WTC11 (cell line): ENCODE results near the gene TRIP12. TPM values are rescaled to one million over a fixed set of nuclear protein-coding genes. Genes with fewer than 3 reads are reported as not detected.

Experiments
- ATAC-seq: fragments of 200-7000 bp; cut with Tn5 transposase; 2 replicates; pipeline ENCODE4 v1.10.0; 2021; ENCODE audit warnings: mild to moderate bottlenecking, moderate library complexity
- CTCF ChIA-PET: fragments of 300-600 bp; sonication (Branson Sonifier 250); formaldehyde crosslinking; loops from one replicate; lab custom pipeline; 2021; ENCODE audit warnings: antibody characterized with exemption; lab: Charles Lee
- POLR2A ChIA-PET: fragments of 350-600 bp; sonication (Branson Sonifier 250); formaldehyde crosslinking; loops from one replicate; lab custom pipeline; 2021; ENCODE audit warnings: antibody characterized with exemption; lab: Charles Lee
- DNase-seq: peaks from one replicate; pipeline ENCODE4 v3.0.0; 2021; ENCODE audit warnings: low spot score
- H3K27ac Mint-ChIP-seq: 2 replicates; pipeline ENCODE4 v1.8.0; 2021; ENCODE audit warnings: mixed read lengths
- H3K27me3 Mint-ChIP-seq: 2 replicates; pipeline ENCODE4 v1.8.0; 2021; ENCODE audit warnings: low read depth, mild to moderate bottlenecking, moderate library complexity, mixed read lengths
- H3K36me3 Mint-ChIP-seq: 2 replicates; pipeline ENCODE4 v1.8.0; 2021; ENCODE audit warnings: mixed read lengths
- H3K4me1 Mint-ChIP-seq: 2 replicates; pipeline ENCODE4 v1.8.0; 2022; ENCODE audit warnings: mixed read lengths
- H3K4me3 Mint-ChIP-seq: 2 replicates; pipeline ENCODE4 v1.8.0; 2021; ENCODE audit warnings: mild to moderate bottlenecking, moderate library complexity, mixed read lengths
- H3K9me3 Mint-ChIP-seq: 2 replicates; pipeline ENCODE4 v1.8.0; 2021; ENCODE audit warnings: mixed read lengths
- ARID4B ChIP-seq: sonication (generic); formaldehyde crosslinking; IDR thresholded peaks from 2 replicates; pipeline ENCODE4 v1.8.0; 2023; ENCODE audit warnings: missing genetic modification reagents, mild to moderate bottlenecking, borderline replicate concordance
- GTF2I ChIP-seq: fragments of 250-450 bp; sonication (Bioruptor Pico); conservative IDR thresholded peaks from 2 replicates; pipeline ENCODE4 v1.4.0; 2021; ENCODE audit warnings: mild to moderate bottlenecking
- MYBL2 ChIP-seq: sonication (generic); formaldehyde crosslinking; IDR thresholded peaks from 2 replicates; pipeline ENCODE4 v1.8.1; 2023; ENCODE audit warnings: mild to moderate bottlenecking, moderate library complexity, missing genetic modification reagents
- NFE2L1 ChIP-seq: sonication (generic); formaldehyde crosslinking; IDR thresholded peaks from 2 replicates; pipeline ENCODE4 v1.8.1; 2023; ENCODE audit warnings: missing genetic modification reagents
- NFYB ChIP-seq: sonication (generic); formaldehyde crosslinking; conservative IDR thresholded peaks from 2 replicates; pipeline ENCODE4 v1.8.0; 2022; ENCODE audit warnings: low read depth, missing genetic modification reagents
- PRDM15 ChIP-seq: sonication (generic); formaldehyde crosslinking; IDR thresholded peaks from 2 replicates; pipeline ENCODE4 v1.8.0; 2022; ENCODE audit warnings: missing genetic modification reagents
- ZNF671 ChIP-seq: fragments of 250-450 bp; sonication (Bioruptor Pico); IDR thresholded peaks from 2 replicates; pipeline ENCODE4 v1.8.0; 2021; ENCODE audit warnings: mild to moderate bottlenecking
- total RNA-seq: library from RNA; stranded (reverse); gene quantifications from 3 replicates; pipeline ENCODE4 v1.2.3, GENCODE V29; 2021
- TF ChIP-seq, protein P1 (sequence below): fragments of 200-600 bp; IDR thresholded peaks from 2 replicates; pipeline ENCODE4 v1.8.0; 2022; ENCODE audit warnings: antibody characterized with exemption

TRIP12 gene
- total RNA-seq, 1 experiment from 2014 or later = 149 TPM

GRCh38 chr2:229783108-229783721 lies 138.6 kb downstream of the TRIP12 start:
- no peak overlapping the region for H3K4me3 Mint-ChIP-seq
- no peaks in the 10 kb centered on the region for H3K9me3 Mint-ChIP-seq
- H3K27ac Mint-ChIP-seq = no peak overlapping the region
- ChIA-PET POLR2A (no interaction called here), CTCF (no interaction called here)
- peaks cover 52% of the 10 kb centered on the region for H3K36me3 Mint-ChIP-seq
- DNase-seq (no peak), ATAC-seq (no peak)
- H3K4me1 Mint-ChIP-seq = peaks cover 26% of the 10 kb centered on the region
- no peaks in the 10 kb centered on the region for H3K27me3 Mint-ChIP-seq
- TF ChIP-seq MYBL2 (no peak), GTF2I (CRISPR knock-in tag) (no peak), ZNF671 (CRISPR knock-in tag) (no peak), NFYB (CRISPR knock-in tag) (no peak), NFE2L1 (CRISPR knock-in tag) (no peak)

DNA sequence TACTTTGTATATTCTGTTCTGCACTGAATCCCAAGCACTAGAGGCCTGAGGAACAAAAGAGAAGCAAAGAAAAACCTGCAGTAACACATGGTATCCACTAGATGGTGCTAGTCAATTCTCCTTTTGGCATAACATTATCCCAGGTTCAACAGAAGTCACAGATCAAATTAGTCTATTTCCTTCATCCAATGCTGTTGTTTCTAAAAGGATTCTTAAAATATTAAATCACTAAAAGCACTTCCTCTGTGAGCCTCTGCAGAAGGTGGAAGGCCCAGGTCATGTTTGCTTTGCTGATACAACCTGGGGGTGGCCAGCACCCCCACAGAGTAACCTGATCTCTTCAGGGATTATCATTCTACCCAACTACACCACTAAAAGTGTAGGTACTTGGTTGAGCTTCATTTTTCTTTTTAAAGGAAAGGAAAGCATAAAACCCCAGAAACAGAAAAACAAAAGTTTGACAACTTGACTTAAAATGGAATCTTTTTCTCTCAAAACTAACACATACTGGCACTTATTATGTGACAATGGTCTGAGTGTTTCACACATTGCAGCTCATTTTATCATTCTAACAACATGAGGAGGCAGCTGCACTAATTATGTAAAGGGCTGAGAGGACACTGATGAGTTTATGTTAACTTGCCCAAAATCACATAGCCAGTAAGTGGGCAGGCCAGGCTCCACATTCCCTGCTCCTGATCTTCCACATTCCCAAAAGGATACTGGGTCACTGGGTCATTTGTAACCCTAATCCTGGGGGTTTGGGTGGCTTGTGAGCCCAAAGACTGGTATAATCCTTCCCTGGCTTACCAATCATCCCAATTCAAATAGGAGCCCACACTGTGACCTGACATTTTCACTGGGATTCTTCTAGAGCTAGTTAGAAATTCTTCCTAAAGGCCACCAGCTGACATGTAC lies 140.7 kb downstream of the TRIP12 start:
- DNase-seq = no peak
- POLR2A ChIA-PET = no interaction called here

More for the DNA sequence above, 140.7 kb downstream of the TRIP12 start:
- no peaks in the 10 kb centered on the region for H3K27me3 Mint-ChIP-seq
- TF ChIP-seq PRDM15 (peak; percentile 77), ARID4B (CRISPR knock-in tag) (no peak)
- TF ChIP-seq, protein P1, sequence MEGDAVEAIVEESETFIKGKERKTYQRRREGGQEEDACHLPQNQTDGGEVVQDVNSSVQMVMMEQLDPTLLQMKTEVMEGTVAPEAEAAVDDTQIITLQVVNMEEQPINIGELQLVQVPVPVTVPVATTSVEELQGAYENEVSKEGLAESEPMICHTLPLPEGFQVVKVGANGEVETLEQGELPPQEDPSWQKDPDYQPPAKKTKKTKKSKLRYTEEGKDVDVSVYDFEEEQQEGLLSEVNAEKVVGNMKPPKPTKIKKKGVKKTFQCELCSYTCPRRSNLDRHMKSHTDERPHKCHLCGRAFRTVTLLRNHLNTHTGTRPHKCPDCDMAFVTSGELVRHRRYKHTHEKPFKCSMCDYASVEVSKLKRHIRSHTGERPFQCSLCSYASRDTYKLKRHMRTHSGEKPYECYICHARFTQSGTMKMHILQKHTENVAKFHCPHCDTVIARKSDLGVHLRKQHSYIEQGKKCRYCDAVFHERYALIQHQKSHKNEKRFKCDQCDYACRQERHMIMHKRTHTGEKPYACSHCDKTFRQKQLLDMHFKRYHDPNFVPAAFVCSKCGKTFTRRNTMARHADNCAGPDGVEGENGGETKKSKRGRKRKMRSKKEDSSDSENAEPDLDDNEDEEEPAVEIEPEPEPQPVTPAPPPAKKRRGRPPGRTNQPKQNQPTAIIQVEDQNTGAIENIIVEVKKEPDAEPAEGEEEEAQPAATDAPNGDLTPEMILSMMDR = peak; percentile 86
- H3K27ac Mint-ChIP-seq = peak overlapping the region; percentile 93
- H3K9me3 Mint-ChIP-seq = no peaks in the 10 kb centered on the region
- H3K4me3 Mint-ChIP-seq = no peak overlapping the region
- H3K36me3 Mint-ChIP-seq = peaks cover 45% of the 10 kb centered on the region
- CTCF ChIA-PET = interaction anchor here (0.5 to 2.4 kb wide), 19 partner anchors 11 to 379 kb away, joined by 3 to 7 read pairs (median 4); no protein-coding TSS in a partner anchor
- ATAC-seq = peak; percentile 80
- H3K4me1 Mint-ChIP-seq = peaks cover 43% of the 10 kb centered on the region
